GM19324 (cell line): ENCODE measurements around the gene AGBL4.

Experiments
- ATAC-seq: cut with Tn5 transposase; IDR thresholded peaks from one replicate; pipeline ENCODE4 v1.9.1; 2021; ENCODE audit warnings: mild to moderate bottlenecking, moderate library complexity; ENCODE audit not compliant: unreplicated experiment, low FRiP score

The AGBL4 gene

GRCh38 chr1:48644190-48644900, 1379.4 kb downstream of the AGBL4 start:
- ATAC-seq, result no peak

GRCh38 chr1:48643193-48643592, 1380.6 kb downstream of the AGBL4 start:
- no peak for ATAC-seq

GRCh38 chr1:48640836-48641492, 1382.8 kb downstream of the AGBL4 start:
- ATAC-seq, result no peak

- no peak for ATAC-seq
Observed at GRCh38 chr1:48629867-48630266, 1393.9 kb downstream of the AGBL4 start.

- ATAC-seq, result no peak
Observed at GRCh38 chr1:48627486-48627885, 1396.3 kb downstream of the AGBL4 start.

- no peak for ATAC-seq
Observed at GRCh38 chr1:48619539-48619938, 1404.2 kb downstream of the AGBL4 start.

- no peak for ATAC-seq
Observed at GRCh38 chr1:48617252-48617651, 1406.5 kb downstream of the AGBL4 start.

- ATAC-seq, result no peak
Observed at GRCh38 chr1:48616710-48617109, 1407.0 kb downstream of the AGBL4 start.

- ATAC-seq, result no peak
Observed at GRCh38 chr1:48611841-48612240, 1411.9 kb downstream of the AGBL4 start.

GRCh38 chr1:48610628-48611542, 1412.9 kb downstream of the AGBL4 start:
- ATAC-seq, result no peak

- no peak for ATAC-seq
Observed at GRCh38 chr1:48608882-48609281, 1414.9 kb downstream of the AGBL4 start.

GRCh38 chr1:48603222-48603621, 1420.5 kb downstream of the AGBL4 start:
- ATAC-seq, result no peak

- no peak for ATAC-seq
Observed at GRCh38 chr1:48602349-48602748, 1421.4 kb downstream of the AGBL4 start.

GRCh38 chr1:48600182-48600581, 1423.6 kb downstream of the AGBL4 start:
- no peak for ATAC-seq

GRCh38 chr1:48597663-48598062, 1426.1 kb downstream of the AGBL4 start:
- no peak for ATAC-seq

GRCh38 chr1:48596046-48596445, 1427.7 kb downstream of the AGBL4 start:
- no peak for ATAC-seq

- ATAC-seq, result no peak
Observed at GRCh38 chr1:48595613-48596012, 1428.1 kb downstream of the AGBL4 start.

- no peak for ATAC-seq
Observed at GRCh38 chr1:48592330-48592729, 1431.4 kb downstream of the AGBL4 start.

GRCh38 chr1:48591181-48591580, 1432.6 kb downstream of the AGBL4 start:
- no peak for ATAC-seq

GRCh38 chr1:48588061-48588460, 1435.7 kb downstream of the AGBL4 start:
- no peak for ATAC-seq

GRCh38 chr1:48582408-48582807, 1441.3 kb downstream of the AGBL4 start:
- ATAC-seq, result no peak
